Transverse colon (tissue), 3 donors: ENCODE measurements around the gene CFAP299.

ENCODE experiments used
- EP300 ChIP-seq: sonication (generic); formaldehyde crosslinking; IDR thresholded peaks from one replicate; pipeline ENCODE4 v1.6.1; 2017; ENCODE audit warnings: antibody characterized with exemption, low read depth
- TF ChIP-seq, protein P1 (sequence below), 5 experiments: fragments of 200-600 bp in 3 of 5; fragments of 450-650 bp in 2 of 5; sonication (generic) in 3 of 5; IDR thresholded peaks; 1 replicate in 2 of 5; 2 replicates in 3 of 5; pipeline ENCODE4 v1.5.1; 2016 to 2017; ENCODE audit warnings: antibody characterized with exemption in 5 of 5, inconsistent platforms in 3 of 5, mild to moderate bottlenecking in 2 of 5, moderate library complexity in 1 of 5

DNA sequence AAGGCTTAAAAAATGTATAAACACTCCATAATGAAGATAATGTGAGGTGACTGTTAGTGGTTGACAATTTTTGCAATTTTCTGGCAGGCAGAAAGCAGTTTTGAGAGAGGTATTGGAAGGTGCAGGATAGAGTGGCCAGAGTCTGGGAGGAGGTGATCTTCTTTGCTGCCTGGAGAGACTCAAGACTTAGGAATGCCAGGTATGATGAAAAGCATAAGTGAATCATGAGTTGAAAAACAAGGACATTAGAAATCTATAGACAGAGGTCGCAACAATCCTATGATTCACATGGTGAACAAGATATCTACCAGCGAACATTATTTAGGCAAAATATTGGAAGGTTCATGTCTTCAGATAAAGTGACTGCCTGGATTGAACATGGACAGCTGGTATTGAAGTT lies 118.5 kb downstream of the CFAP299 start:
- TF ChIP-seq, protein P1, sequence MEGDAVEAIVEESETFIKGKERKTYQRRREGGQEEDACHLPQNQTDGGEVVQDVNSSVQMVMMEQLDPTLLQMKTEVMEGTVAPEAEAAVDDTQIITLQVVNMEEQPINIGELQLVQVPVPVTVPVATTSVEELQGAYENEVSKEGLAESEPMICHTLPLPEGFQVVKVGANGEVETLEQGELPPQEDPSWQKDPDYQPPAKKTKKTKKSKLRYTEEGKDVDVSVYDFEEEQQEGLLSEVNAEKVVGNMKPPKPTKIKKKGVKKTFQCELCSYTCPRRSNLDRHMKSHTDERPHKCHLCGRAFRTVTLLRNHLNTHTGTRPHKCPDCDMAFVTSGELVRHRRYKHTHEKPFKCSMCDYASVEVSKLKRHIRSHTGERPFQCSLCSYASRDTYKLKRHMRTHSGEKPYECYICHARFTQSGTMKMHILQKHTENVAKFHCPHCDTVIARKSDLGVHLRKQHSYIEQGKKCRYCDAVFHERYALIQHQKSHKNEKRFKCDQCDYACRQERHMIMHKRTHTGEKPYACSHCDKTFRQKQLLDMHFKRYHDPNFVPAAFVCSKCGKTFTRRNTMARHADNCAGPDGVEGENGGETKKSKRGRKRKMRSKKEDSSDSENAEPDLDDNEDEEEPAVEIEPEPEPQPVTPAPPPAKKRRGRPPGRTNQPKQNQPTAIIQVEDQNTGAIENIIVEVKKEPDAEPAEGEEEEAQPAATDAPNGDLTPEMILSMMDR (IDR thresholded peaks at IDR 0.05) = no peak
- no peak for TF ChIP-seq EP300
